HepG2 (cell line): ENCODE measurements around the gene CLN6. TPM values are rescaled to one million over a fixed set of nuclear protein-coding genes. Genes with fewer than 3 reads are reported as not detected.
A peak's percentile ranks its signal among the peaks of the same experiment; 100 is the strongest.

ENCODE experiments used
- BCL3 ChIP-seq: sonication (generic); formaldehyde crosslinking; IDR thresholded peaks from 2 replicates; pipeline ENCODE4 v1.5.1; 2020; ENCODE audit warnings: mild to moderate bottlenecking, missing genetic modification reagents, moderate library complexity
- DNMT1 ChIP-seq: sonication (generic); formaldehyde crosslinking; IDR thresholded peaks from 2 replicates; pipeline ENCODE4 v1.5.1; 2020; ENCODE audit warnings: mild to moderate bottlenecking, missing genetic modification reagents
- GPN1 ChIP-seq: sonication (generic); formaldehyde crosslinking; IDR thresholded peaks from 2 replicates; pipeline ENCODE4 v1.5.1; 2020; ENCODE audit warnings: missing genetic modification reagents, borderline replicate concordance
- HOXA7 ChIP-seq: sonication (generic); formaldehyde crosslinking; IDR thresholded peaks from 2 replicates; pipeline ENCODE4 v1.8.1; 2022; ENCODE audit warnings: mild to moderate bottlenecking, missing genetic modification reagents, moderate library complexity
- KLF9 ChIP-seq: IDR thresholded peaks from 2 replicates; pipeline ENCODE4 v1.6.1; 2016; ENCODE audit warnings: low read depth
- MAZ ChIP-seq, 2 experiments: sonication (generic) in 1 of 2; formaldehyde crosslinking in 1 of 2; IDR thresholded peaks; 2 replicates each; pipeline versions ENCODE4 v1.5.0 to v1.6.1; 2012 to 2020; ENCODE audit warnings: low read depth in 2 of 2, mild to moderate bottlenecking in 2 of 2, borderline replicate concordance in 1 of 2, improper control_type of control experiment in 1 of 2, low read length in 1 of 2, missing genetic modification reagents in 1 of 2, moderate library complexity in 1 of 2
- MTA1 ChIP-seq: sonication (generic); formaldehyde crosslinking; IDR thresholded peaks from 2 replicates; pipeline ENCODE4 v1.4.0; 2020; ENCODE audit warnings: missing genetic modification reagents, mild to moderate bottlenecking, borderline replicate concordance
- MYPOP ChIP-seq: sonication (generic); formaldehyde crosslinking; IDR thresholded peaks from 2 replicates; pipeline ENCODE4 v1.8.1; 2023; ENCODE audit warnings: mild to moderate bottlenecking, moderate library complexity, missing genetic modification reagents
- ONECUT2 ChIP-seq: sonication (generic); formaldehyde crosslinking; IDR thresholded peaks from 2 replicates; pipeline ENCODE4 v1.4.0; 2020; ENCODE audit warnings: missing genetic modification reagents
- PHB2 ChIP-seq: fragments of 450-650 bp; IDR thresholded peaks from 2 replicates; pipeline ENCODE4 v1.6.1; 2018; ENCODE audit not compliant: partially characterized antibody
- SAP130 ChIP-seq: IDR thresholded peaks from 2 replicates; pipeline ENCODE4 v1.6.1; 2016; ENCODE audit warnings: low read depth
- SMC3 ChIP-seq: IDR thresholded peaks from 2 replicates; pipeline ENCODE4 v1.6.1; 2011; ENCODE audit warnings: low read length, improper control_type of control experiment
- TFAP4 ChIP-seq: sonication (generic); IDR thresholded peaks from 2 replicates; pipeline ENCODE4 v1.6.1; 2016; ENCODE audit warnings: low read depth, borderline replicate concordance
- TRAFD1 ChIP-seq: sonication (generic); formaldehyde crosslinking; IDR thresholded peaks from 2 replicates; pipeline ENCODE4 v1.5.1; 2020; ENCODE audit warnings: missing genetic modification reagents, mild to moderate bottlenecking, borderline replicate concordance
- TSC22D2 ChIP-seq: sonication (generic); formaldehyde crosslinking; IDR thresholded peaks from 2 replicates; pipeline ENCODE4 v1.5.1; 2020; ENCODE audit warnings: missing genetic modification reagents, mild to moderate bottlenecking, borderline replicate concordance
- ZBTB2 ChIP-seq: sonication (generic); formaldehyde crosslinking; IDR thresholded peaks from 2 replicates; pipeline ENCODE4 v1.8.0; 2022; ENCODE audit warnings: low read depth, missing genetic modification reagents
- ZNF274 ChIP-seq: sonication (generic); formaldehyde crosslinking; IDR thresholded peaks from 2 replicates; pipeline ENCODE4 v1.5.1; 2020; ENCODE audit warnings: mild to moderate bottlenecking, missing genetic modification reagents
- ZNF33B ChIP-seq: sonication (generic); formaldehyde crosslinking; IDR thresholded peaks from 2 replicates; pipeline ENCODE4 v1.5.1; 2020; ENCODE audit warnings: mild to moderate bottlenecking, missing genetic modification reagents
- ZNF431 ChIP-seq: sonication (generic); formaldehyde crosslinking; IDR thresholded peaks from 2 replicates; pipeline ENCODE4 v1.9.0; 2022; ENCODE audit warnings: missing genetic modification reagents, low read depth, mild to moderate bottlenecking, borderline replicate concordance
- ZNF747 ChIP-seq: sonication (generic); formaldehyde crosslinking; IDR thresholded peaks from 2 replicates; pipeline ENCODE4 v1.8.1; 2023; ENCODE audit warnings: missing genetic modification reagents, mild to moderate bottlenecking, borderline replicate concordance
- ZNF773 ChIP-seq: sonication (generic); formaldehyde crosslinking; IDR thresholded peaks from 2 replicates; pipeline ENCODE4 v1.4.0; 2020; ENCODE audit warnings: missing genetic modification reagents, borderline replicate concordance
- ZNF780A ChIP-seq: sonication (generic); formaldehyde crosslinking; IDR thresholded peaks from 2 replicates; pipeline ENCODE4 v1.8.0; 2022; ENCODE audit warnings: mild to moderate bottlenecking, missing genetic modification reagents, moderate library complexity
- polyA plus RNA-seq, 8 experiments: library from polyadenylated mRNA; depleted of rRNA in 3 of 8; stranded (reverse) in 7 of 8; unstranded in 1 of 8; fragments of >200 nt; fragmentation: Illumina TruSeq in 4 of 8; extraction: Trizol in 4 of 8; gene quantifications; 2 replicates each; pipeline versions ENCODE4 v1.2.1 to v1.2.3, GENCODE V29; 2011 to 2016; ENCODE audit warnings: low read depth in 4 of 8, missing spikeins in 1 of 8, mixed read lengths in 1 of 8; ENCODE audit not compliant: insufficient read depth in 1 of 8
- total RNA-seq, 5 experiments: library from RNA; depleted of rRNA; stranded (reverse); fragments of >200 nt; fragmentation: Illumina TruSeq; extraction: Trizol; gene quantifications; 2 replicates each; pipeline ENCODE4 v1.2.3, GENCODE V29; 2016; ENCODE audit warnings: low read depth in 1 of 5

The CLN6 gene
- total and polyA plus RNA-seq, 2 of the 13 experiments (the other 11 are each of a cell fraction or from before 2014, with no cell fraction given), result 24.9 to 27.1 TPM

GRCh38 chr15:68229386-68230156 lies at the start of gene CLN6 (continued):
- TF ChIP-seq ZBTB2 (CRISPR knock-in tag) (peak; percentile 44; the same call in 1 of the 2 replicates), ZNF773 (CRISPR knock-in tag) (peak; percentile 88; the same call in 1 of the 2 replicates), ZNF747 (CRISPR knock-in tag) (peak; percentile 40; the same call in 1 of the 2 replicates), ZNF274 (CRISPR knock-in tag) (no peak; the same call in 1 of the 2 replicates), TSC22D2 (CRISPR knock-in tag) (no peak; the same call in 1 of the 2 replicates), HOXA7 (CRISPR knock-in tag) (no peak), MYPOP (CRISPR knock-in tag) (no peak), SMC3 (no peak), BCL3 (peak; percentile 68; the same call in 1 of the 2 replicates), ZNF431 (peak; percentile 63), TFAP4 (peak; percentile 19; the same call in 1 of the 2 replicates), ZNF33B (CRISPR knock-in tag) (no peak), ZNF780A (CRISPR knock-in tag) (no peak), PHB2 (no peak), MAZ (IDR thresholded peaks at IDR 0.05; ENCODE audit: borderline replicate concordance, low read depth, low read length) (peak; percentile 49; the same call in 1 of the 2 replicates), MAZ (CRISPR knock-in tag; IDR thresholded peaks at IDR 0.05; ENCODE audit: low read depth) (peak; percentile 98), SAP130 (CRISPR knock-in tag) (peak; percentile 81), GPN1 (CRISPR knock-in tag) (no peak), TRAFD1 (CRISPR knock-in tag) (no peak), KLF9 (CRISPR knock-in tag) (no peak), DNMT1 (CRISPR knock-in tag) (0 out of 2 replicates have a peak, but pooled peaks have one; percentile 41), MTA1 (CRISPR knock-in tag) (0 out of 2 replicates have a peak, but pooled peaks have one; percentile 32), ONECUT2 (CRISPR knock-in tag) (peak; percentile 52; the same call in 1 of the 2 replicates)
